ENCODE data around the gene FAM171A2.
"Not testable (repeated sequence)": the region's sequence is repeated elsewhere in the genome, so short reads cannot be mapped to it uniquely, and the experiment has no call there.

Gene FAM171A2

GRCh38 chr17:44344939-44345453, 18.7 kb downstream of the FAM171A2 start, which contains the start of gene GRN:
GRN (plus strand) TSS chr17:44345302; CDS start chr17:44349165, 3,863 bp downstream.
- peak; percentile 79 for DNase-seq

- DNase-seq, result no peak
Measured at GRCh38 chr17:44343510-44344209, 20.0 kb downstream of the FAM171A2 start.

DNA sequence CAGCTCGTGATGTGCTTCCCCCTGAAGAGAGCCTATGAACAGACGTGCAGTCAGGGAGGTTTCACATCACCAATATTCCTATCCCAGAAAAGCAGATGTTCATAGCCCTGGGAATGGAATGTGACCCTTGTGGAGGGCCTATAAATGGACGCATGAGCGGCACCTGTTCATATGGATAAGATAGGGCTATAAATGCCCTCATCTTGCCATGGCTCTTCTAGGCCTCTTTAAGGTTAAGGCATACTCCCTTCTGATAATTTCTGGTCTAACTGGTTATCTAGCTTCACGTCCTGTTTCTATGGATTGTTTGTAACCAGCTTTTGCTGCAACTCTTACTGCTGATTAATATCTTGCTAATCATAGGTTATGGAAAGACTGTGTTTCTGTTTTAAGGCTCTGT, 23.1 kb downstream of the FAM171A2 start:
- not testable (repeated sequence) for DNase-seq

GRCh38 chr17:44338702-44339101, 25.0 kb downstream of the FAM171A2 start:
- DNase-seq, result peak; percentile 26

GRCh38 chr17:44335968-44336367, 27.7 kb downstream of the FAM171A2 start:
- DNase-seq, result no peak

DNA sequence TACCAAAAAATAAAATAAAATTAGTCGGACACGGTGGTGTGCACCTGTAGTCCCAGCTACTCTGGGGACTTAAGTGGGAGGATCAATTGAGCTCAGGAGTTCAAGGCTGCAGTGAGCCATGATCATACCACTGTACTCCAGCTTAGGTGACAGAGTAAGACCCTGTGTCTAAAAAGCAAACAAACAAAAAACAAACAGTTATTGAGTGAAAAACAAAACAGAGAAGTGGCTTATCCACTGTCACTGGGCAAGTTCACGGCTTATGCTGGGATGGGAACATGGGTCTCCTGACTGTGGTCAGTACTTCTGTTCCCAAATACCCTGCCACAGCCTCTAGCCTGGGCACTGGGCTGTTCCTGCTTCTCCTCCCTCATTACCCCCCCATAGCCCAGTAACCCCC, 28.1 kb downstream of the FAM171A2 start:
- no peak for DNase-seq

DNA sequence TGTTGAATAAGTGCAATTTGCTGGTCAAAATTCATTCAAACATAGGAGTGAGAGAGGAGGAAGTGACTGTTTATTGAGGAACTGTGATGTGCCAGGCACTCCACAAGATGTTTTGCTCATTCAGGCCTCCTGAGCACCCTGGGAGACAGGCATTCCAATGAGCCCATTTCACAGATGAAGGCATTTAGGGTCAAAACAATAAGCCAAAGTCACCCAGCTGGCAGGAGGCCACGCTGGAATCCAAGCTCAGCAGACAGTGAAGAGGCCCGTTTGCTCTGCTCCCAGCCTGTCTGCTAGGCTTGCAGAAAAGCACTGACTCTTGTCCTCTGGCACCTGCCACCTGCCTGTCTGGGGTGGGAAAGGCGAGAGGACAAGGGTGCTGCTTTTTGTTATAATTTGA, 28.9 kb downstream of the FAM171A2 start:
- DNase-seq, result no peak

DNA sequence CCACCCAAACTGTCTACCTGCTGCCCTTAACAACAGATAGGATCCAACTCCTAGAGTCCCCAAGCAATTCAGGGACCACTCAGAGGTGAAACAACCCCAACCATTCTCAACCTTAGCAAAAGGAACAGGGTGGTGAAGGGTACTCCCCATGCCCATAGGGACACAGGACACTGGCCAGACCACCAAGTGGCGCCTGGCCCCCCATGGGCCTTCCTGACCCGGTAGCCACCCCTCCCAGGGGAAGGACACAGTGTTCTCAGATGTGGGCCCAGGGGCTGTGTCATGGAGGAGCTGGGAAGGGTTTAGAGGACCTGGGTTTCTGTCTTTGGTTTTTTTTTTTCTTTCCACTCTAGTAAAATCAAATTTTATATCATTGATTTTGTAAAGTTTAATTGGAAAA, 29.3 kb downstream of the FAM171A2 start:
- DNase-seq, result no peak

GRCh38 chr17:44333371-44333770, 30.3 kb downstream of the FAM171A2 start:
- no peak for DNase-seq

DNA sequence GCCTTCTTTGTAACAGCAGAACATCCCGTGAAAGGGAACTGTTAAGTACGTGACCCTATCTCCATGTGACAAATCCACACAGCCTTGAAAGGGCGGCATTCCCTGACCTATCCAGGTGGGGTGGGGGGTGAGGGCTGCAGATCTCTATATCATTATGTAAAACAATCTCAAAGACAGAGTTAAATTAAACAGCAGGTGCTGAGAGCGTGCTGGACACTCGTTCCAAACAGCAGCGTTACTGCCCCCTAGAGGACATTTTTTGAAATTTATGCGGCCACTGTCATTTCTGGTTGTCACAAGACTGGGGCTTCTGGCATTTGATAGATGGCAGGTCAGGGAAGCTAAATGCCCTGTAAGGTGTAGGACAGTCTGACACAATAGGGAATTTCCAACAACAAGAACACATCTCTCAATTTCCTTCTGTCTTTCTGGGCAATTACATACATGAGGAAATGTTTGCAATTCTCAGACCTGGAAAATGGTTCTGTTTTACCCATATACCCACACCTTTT, 32.3 kb downstream of the FAM171A2 start:
- DNase-seq, result peak; percentile 43

DNA sequence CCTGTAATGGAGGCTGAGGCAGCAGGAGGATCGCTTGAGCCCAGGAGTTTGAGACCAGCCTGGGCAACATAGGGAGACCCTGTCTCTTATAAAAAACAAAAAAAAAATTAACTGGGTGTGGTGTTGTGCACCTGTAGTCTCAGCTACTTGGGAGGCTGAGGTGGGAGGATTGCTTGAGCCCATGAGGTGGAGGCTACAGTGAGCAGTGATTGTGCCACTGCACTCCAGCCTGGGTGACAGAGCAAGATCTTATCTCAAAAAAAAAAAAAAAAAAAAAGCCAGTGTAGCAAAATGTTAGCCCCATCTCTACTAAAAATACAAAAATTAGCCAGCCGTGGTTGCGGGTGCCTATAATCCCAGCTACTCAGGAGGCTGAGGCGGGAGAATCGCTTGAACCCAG, 33.4 kb downstream of the FAM171A2 start:
- not testable (repeated sequence) for DNase-seq

GRCh38 chr17:44329516-44329915, 34.1 kb downstream of the FAM171A2 start:
- not testable (repeated sequence) for DNase-seq

- DNase-seq, result no peak
Measured at GRCh38 chr17:44327715-44328449, 35.8 kb downstream of the FAM171A2 start.

GRCh38 chr17:44326861-44327444, 36.7 kb downstream of the FAM171A2 start:
- DNase-seq, result peak; percentile 96

- DNase-seq, result peak; percentile 88
Measured at GRCh38 chr17:44324571-44325275, 38.9 kb downstream of the FAM171A2 start, which contains the start of gene SLC25A39. SLC25A39 (minus strand) TSS chr17:44324823; CDS start chr17:44323562, 1,261 bp downstream.

GRCh38 chr17:44324092-44324570, 39.5 kb downstream of the FAM171A2 start:
- no peak for DNase-seq

DNA sequence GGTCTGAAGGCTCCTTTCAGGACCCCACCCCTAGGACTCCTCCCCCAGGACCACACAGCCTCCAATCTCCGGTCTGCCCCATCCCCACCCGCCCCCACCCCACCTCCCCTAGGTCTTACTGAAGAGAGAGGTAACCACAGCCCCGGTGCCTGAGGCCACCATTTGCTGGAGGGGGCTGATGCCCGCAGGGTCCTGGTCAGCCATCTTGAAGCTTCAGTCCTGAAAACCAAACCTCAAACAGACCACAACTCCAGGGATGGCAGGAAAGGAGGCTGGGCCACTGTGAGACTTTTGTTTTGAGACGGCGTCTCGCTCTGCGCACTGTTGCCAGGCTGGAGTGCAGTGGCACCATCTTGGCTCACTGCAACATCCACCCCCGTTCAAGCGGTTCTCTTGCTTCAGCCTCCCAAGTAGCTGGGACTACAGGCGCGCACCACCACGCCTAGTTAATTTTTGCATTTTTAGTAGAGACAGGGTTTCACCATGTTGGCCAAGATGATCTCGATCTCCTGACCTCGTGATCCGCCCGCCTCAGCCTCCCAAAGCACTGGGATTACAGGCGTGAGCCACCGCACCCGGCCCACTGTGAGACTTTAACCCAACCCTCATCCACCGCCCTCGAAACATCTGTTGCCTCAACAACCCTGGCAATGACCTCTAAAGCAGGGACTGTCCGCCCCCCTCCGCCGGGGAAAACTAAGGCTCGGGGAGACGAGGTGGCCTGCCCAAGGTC, 40.1 kb downstream of the FAM171A2 start:
- DNase-seq, result no peak

GRCh38 chr17:44322236-44322895, 41.3 kb downstream of the FAM171A2 start:
- no peak for DNase-seq

- no peak for DNase-seq
Measured at GRCh38 chr17:44321246-44322120, 42.2 kb downstream of the FAM171A2 start.

GRCh38 chr17:44320066-44320465, 43.6 kb downstream of the FAM171A2 start:
- no peak for DNase-seq
